ENCODE data around the gene SLC44A5.
"Not testable (repeated sequence)": the region's sequence is repeated elsewhere in the genome, so short reads cannot be mapped to it uniquely, and the experiment has no call there.

Gene SLC44A5

GRCh38 chr1:75611014-75611413 lies at the start of gene SLC44A5:
SLC44A5 (minus strand) TSS chr1:75611114; CDS start chr1:75541447, 69,667 bp downstream.
- Histone ChIP-seq H3K9ac (ENCODE audit: low read length) (no peak within 1 kb of the TSS), H3K9me3 (ENCODE audit: control insufficient read depth, insufficient read depth, low read depth, low read length) (no peaks in the 10 kb centered on the region), H3K27me3 (ENCODE audit: control insufficient read depth, insufficient read depth, low read length) (peaks cover 54% of the 10 kb centered on the region), H3K4me1 (ENCODE audit: control insufficient read depth, insufficient read depth, low read length) (0 out of 2 replicates have a peak, but pooled peaks cover 2% of the 10 kb centered on the region), H3K27ac (ENCODE audit: low read depth, low read length) (no peak within 1 kb of the TSS), H3K4me3 (ENCODE audit: low read depth, low read length) (no peak within 1 kb of the TSS), H3K36me3 (ENCODE audit: control insufficient read depth, insufficient read depth, low read length) (no peaks in the 10 kb centered on the region)

- no peak overlapping the region for H3K27ac ChIP-seq (ENCODE audit: low read depth, low read length)
- no peaks in the 10 kb centered on the region for H3K36me3 ChIP-seq (ENCODE audit: control insufficient read depth, insufficient read depth, low read length)
- no peaks in the 10 kb centered on the region for H3K4me1 ChIP-seq (ENCODE audit: control insufficient read depth, insufficient read depth, low read length)
- no peak overlapping the region for H3K4me3 ChIP-seq (ENCODE audit: low read depth, low read length)
- peaks cover 8% of the 10 kb centered on the region; the same call in 1 of the 2 replicates for H3K9me3 ChIP-seq (ENCODE audit: control insufficient read depth, insufficient read depth, low read depth, low read length)
- H3K9ac ChIP-seq (ENCODE audit: low read length), result no peak overlapping the region
- H3K27me3 ChIP-seq (ENCODE audit: control insufficient read depth, insufficient read depth, low read length), result no peaks in the 10 kb centered on the region
Measured at GRCh38 chr1:75655931-75656330, 45.0 kb upstream of the SLC44A5 start.

- H3K4me1 ChIP-seq (ENCODE audit: control insufficient read depth, insufficient read depth, low read length); H3K9ac ChIP-seq (ENCODE audit: low read length); H3K4me3 ChIP-seq (ENCODE audit: low read depth, low read length); H3K27ac ChIP-seq (ENCODE audit: low read depth, low read length); H3K36me3 ChIP-seq (ENCODE audit: control insufficient read depth, insufficient read depth, low read length); H3K27me3 ChIP-seq (ENCODE audit: control insufficient read depth, insufficient read depth, low read length): not testable (repeated sequence)
- peaks cover 19% of the 10 kb centered on the region for H3K9me3 ChIP-seq (ENCODE audit: control insufficient read depth, insufficient read depth, low read depth, low read length)
Measured at GRCh38 chr1:75647183-75647582, 36.3 kb upstream of the SLC44A5 start.

GRCh38 chr1:75645153-75645552 lies 34.2 kb upstream of the SLC44A5 start:
- H3K36me3 ChIP-seq (ENCODE audit: control insufficient read depth, insufficient read depth, low read length); H3K27me3 ChIP-seq (ENCODE audit: control insufficient read depth, insufficient read depth, low read length); H3K9ac ChIP-seq (ENCODE audit: low read length); H3K4me1 ChIP-seq (ENCODE audit: control insufficient read depth, insufficient read depth, low read length); H3K4me3 ChIP-seq (ENCODE audit: low read depth, low read length); H3K27ac ChIP-seq (ENCODE audit: low read depth, low read length): not testable (repeated sequence)
- peaks cover 19% of the 10 kb centered on the region for H3K9me3 ChIP-seq (ENCODE audit: control insufficient read depth, insufficient read depth, low read depth, low read length)

DNA sequence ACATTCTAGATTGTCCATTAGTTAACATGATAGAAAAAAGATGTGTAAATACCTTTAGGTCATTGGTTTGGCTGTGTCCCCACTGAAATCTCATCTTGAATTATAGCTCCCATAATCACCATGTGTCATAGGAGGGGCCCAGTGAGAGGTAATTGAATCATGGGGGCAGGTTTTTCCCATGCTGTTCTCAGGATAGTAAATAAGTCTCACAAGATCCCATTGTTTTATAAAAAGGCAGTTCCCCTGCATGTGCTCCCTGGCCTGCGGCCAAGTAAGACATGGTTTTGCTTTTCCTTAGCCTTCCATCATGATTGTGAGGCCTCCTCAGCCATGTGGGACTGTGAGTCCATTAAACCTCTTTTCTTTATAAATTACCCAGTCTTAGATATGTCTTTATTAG lies 32.5 kb upstream of the SLC44A5 start:
- Histone ChIP-seq H3K9ac (ENCODE audit: low read length) (no peak overlapping the region), H3K36me3 (ENCODE audit: control insufficient read depth, insufficient read depth, low read length) (no peaks in the 10 kb centered on the region), H3K27me3 (ENCODE audit: control insufficient read depth, insufficient read depth, low read length) (no peaks in the 10 kb centered on the region), H3K4me1 (ENCODE audit: control insufficient read depth, insufficient read depth, low read length) (no peaks in the 10 kb centered on the region), H3K9me3 (ENCODE audit: control insufficient read depth, insufficient read depth, low read depth, low read length) (peaks cover 19% of the 10 kb centered on the region), H3K27ac (ENCODE audit: low read depth, low read length) (no peak overlapping the region), H3K4me3 (ENCODE audit: low read depth, low read length) (no peak overlapping the region)

- H3K27ac ChIP-seq (ENCODE audit: low read depth, low read length), result no peak overlapping the region
- no peaks in the 10 kb centered on the region for H3K36me3 ChIP-seq (ENCODE audit: control insufficient read depth, insufficient read depth, low read length)
- H3K9me3 ChIP-seq (ENCODE audit: control insufficient read depth, insufficient read depth, low read depth, low read length), result peaks cover 3% of the 10 kb centered on the region; the same call in 1 of the 2 replicates
- H3K27me3 ChIP-seq (ENCODE audit: control insufficient read depth, insufficient read depth, low read length), result no peaks in the 10 kb centered on the region
- H3K4me1 ChIP-seq (ENCODE audit: control insufficient read depth, insufficient read depth, low read length), result no peaks in the 10 kb centered on the region
- no peak overlapping the region for H3K9ac ChIP-seq (ENCODE audit: low read length)
- H3K4me3 ChIP-seq (ENCODE audit: low read depth, low read length), result no peak overlapping the region
Measured at GRCh38 chr1:75641325-75641724, 30.4 kb upstream of the SLC44A5 start.

GRCh38 chr1:75640137-75640536 lies 29.2 kb upstream of the SLC44A5 start:
- Histone ChIP-seq H3K9me3 (ENCODE audit: control insufficient read depth, insufficient read depth, low read depth, low read length) (no peaks in the 10 kb centered on the region), H3K27ac (ENCODE audit: low read depth, low read length) (no peak overlapping the region), H3K9ac (ENCODE audit: low read length) (no peak overlapping the region)

GRCh38 chr1:75632350-75632949 lies 21.5 kb upstream of the SLC44A5 start:
- Histone ChIP-seq H3K4me1 (ENCODE audit: control insufficient read depth, insufficient read depth, low read length) (peaks cover 11% of the 10 kb centered on the region), H3K4me3 (ENCODE audit: low read depth, low read length) (no peak overlapping the region), H3K27ac (ENCODE audit: low read depth, low read length) (no peak overlapping the region), H3K27me3 (ENCODE audit: control insufficient read depth, insufficient read depth, low read length) (no peaks in the 10 kb centered on the region), H3K9me3 (ENCODE audit: control insufficient read depth, insufficient read depth, low read depth, low read length) (no peaks in the 10 kb centered on the region), H3K9ac (ENCODE audit: low read length) (no peak overlapping the region), H3K36me3 (ENCODE audit: control insufficient read depth, insufficient read depth, low read length) (no peaks in the 10 kb centered on the region)

More at GRCh38 chr1:75640137-75640536, 29.2 kb upstream of the SLC44A5 start:
- H3K4me3 ChIP-seq (ENCODE audit: low read depth, low read length), result no peak overlapping the region
- H3K4me1 ChIP-seq (ENCODE audit: control insufficient read depth, insufficient read depth, low read length), result no peaks in the 10 kb centered on the region
- no peaks in the 10 kb centered on the region for H3K36me3 ChIP-seq (ENCODE audit: control insufficient read depth, insufficient read depth, low read length)
- no peaks in the 10 kb centered on the region for H3K27me3 ChIP-seq (ENCODE audit: control insufficient read depth, insufficient read depth, low read length)

GRCh38 chr1:75630998-75631397 lies 20.1 kb upstream of the SLC44A5 start:
- Histone ChIP-seq H3K9me3 (ENCODE audit: control insufficient read depth, insufficient read depth, low read depth, low read length) (no peaks in the 10 kb centered on the region), H3K36me3 (ENCODE audit: control insufficient read depth, insufficient read depth, low read length) (no peaks in the 10 kb centered on the region), H3K4me1 (ENCODE audit: control insufficient read depth, insufficient read depth, low read length) (peaks cover 11% of the 10 kb centered on the region), H3K27ac (ENCODE audit: low read depth, low read length) (no peak overlapping the region), H3K27me3 (ENCODE audit: control insufficient read depth, insufficient read depth, low read length) (no peaks in the 10 kb centered on the region; the same call in 1 of the 2 replicates), H3K9ac (ENCODE audit: low read length) (no peak overlapping the region), H3K4me3 (ENCODE audit: low read depth, low read length) (no peak overlapping the region)

GRCh38 chr1:75630004-75630594 lies 19.2 kb upstream of the SLC44A5 start:
- H3K9ac ChIP-seq (ENCODE audit: low read length), result no peak overlapping the region
- H3K36me3 ChIP-seq (ENCODE audit: control insufficient read depth, insufficient read depth, low read length), result no peaks in the 10 kb centered on the region
- no peaks in the 10 kb centered on the region; the same call in 1 of the 2 replicates for H3K27me3 ChIP-seq (ENCODE audit: control insufficient read depth, insufficient read depth, low read length)
- no peak overlapping the region for H3K4me3 ChIP-seq (ENCODE audit: low read depth, low read length)
- no peaks in the 10 kb centered on the region for H3K9me3 ChIP-seq (ENCODE audit: control insufficient read depth, insufficient read depth, low read depth, low read length)
- H3K27ac ChIP-seq (ENCODE audit: low read depth, low read length), result no peak overlapping the region
- H3K4me1 ChIP-seq (ENCODE audit: control insufficient read depth, insufficient read depth, low read length), result peaks cover 11% of the 10 kb centered on the region

- Histone ChIP-seq H3K9ac (ENCODE audit: low read length) (no peak overlapping the region), H3K9me3 (ENCODE audit: control insufficient read depth, insufficient read depth, low read depth, low read length) (no peaks in the 10 kb centered on the region), H3K4me3 (ENCODE audit: low read depth, low read length) (no peak overlapping the region), H3K27ac (ENCODE audit: low read depth, low read length) (no peak overlapping the region), H3K36me3 (ENCODE audit: control insufficient read depth, insufficient read depth, low read length) (no peaks in the 10 kb centered on the region), H3K4me1 (ENCODE audit: control insufficient read depth, insufficient read depth, low read length) (peaks cover 11% of the 10 kb centered on the region), H3K27me3 (ENCODE audit: control insufficient read depth, insufficient read depth, low read length) (no peaks in the 10 kb centered on the region; the same call in 1 of the 2 replicates)
Measured at GRCh38 chr1:75625795-75626194, 14.9 kb upstream of the SLC44A5 start.
